K562 (cell line): ENCODE data around the gene LILRA6. TPM values are rescaled to one million over a fixed set of nuclear protein-coding genes. Genes with fewer than 3 reads are reported as not detected.

Experiments used
- MLX ChIP-seq, 2 experiments: fragments of 450-650 bp in 1 of 2; sonication (generic) in 1 of 2; formaldehyde crosslinking; conservative IDR thresholded peaks; 2 replicates each; pipeline versions ENCODE4 v1.4.0 to v1.8.1; 2020 to 2022; ENCODE audit warnings: mild to moderate bottlenecking in 1 of 2, missing genetic modification reagents in 1 of 2
- TAF9B ChIP-seq: fragments of 450-650 bp; IDR thresholded peaks from 2 replicates; pipeline ENCODE4 v1.6.1; 2018; ENCODE audit warnings: mild to moderate bottlenecking; ENCODE audit not compliant: partially characterized antibody
- ZBTB33 ChIP-seq: sonication (generic); formaldehyde crosslinking; IDR thresholded peaks from 2 replicates; pipeline ENCODE4 v1.8.1; 2023; ENCODE audit warnings: mild to moderate bottlenecking, missing genetic modification reagents
- ZNF740 ChIP-seq, 3 experiments: fragments of 200-800 bp in 1 of 3; sonication (Bioruptor generic) in 1 of 3; sonication (generic) in 1 of 3; formaldehyde crosslinking in 1 of 3; IDR thresholded peaks; 2 replicates each; pipeline versions ENCODE4 v1.6.1 to v1.8.0; 2016 to 2022; ENCODE audit warnings: mild to moderate bottlenecking in 2 of 3, missing compliant biosample characterization in 2 of 3, missing genetic modification characterization in 2 of 3, missing genetic modification reagents in 1 of 3
- polyA plus RNA-seq, 8 experiments: library from polyadenylated mRNA; depleted of rRNA in 4 of 8; stranded (reverse) in 5 of 8; unstranded in 3 of 8; fragments of >200 nt; fragmentation: Nextera tagmentation in 2 of 8; fragmentation: Illumina TruSeq in 1 of 8; extraction: Ambion mirVana in 2 of 8; extraction: Trizol in 1 of 8; gene quantifications; 2 replicates each; pipeline versions ENCODE4 v1.2.1 to v1.2.3, GENCODE V29; 2011 to 2014; ENCODE audit warnings: inconsistent platforms in 1 of 8, missing spikeins in 1 of 8
- total RNA-seq, 7 experiments: library from RNA; depleted of rRNA in 6 of 7; stranded (reverse); fragments of >200 nt in 6 of 7; fragmentation: Illumina TruSeq in 2 of 7; extraction: Trizol in 2 of 7; gene quantifications; 2 replicates each; pipeline versions ENCODE4 v1.2.1 to v1.2.3, GENCODE V29; 2011 to 2021; ENCODE audit warnings: low replicate concordance in 1 of 7

Gene LILRA6
- total and polyA plus RNA-seq, 9 of the 15 experiments (the other 6 are each of a cell fraction or from before 2014, with no cell fraction given) = 0.03 TPM; not detected in 8

GRCh38 chr19:54248016-54248601, 5.5 kb upstream of the LILRA6 start (continued):
- TF ChIP-seq MLX (CRISPR knock-in tag; conservative IDR thresholded peaks at IDR 0.05) = no peak
- TF ChIP-seq ZBTB33 = no peak
- no peak for TF ChIP-seq ZNF740 (CRISPR knock-in tag; IDR thresholded peaks at IDR 0.05)
- TF ChIP-seq ZNF740 (tag; IDR thresholded peaks at IDR 0.05) = no peak
- no peak for TF ChIP-seq TAF9B
